Smooth muscle cell of the brain vasculature (primary cell): ENCODE results near the gene LMTK2.

Experiments
- DNase-seq: peaks from one replicate; pipeline ENCODE4 v3.0.0-alpha.2; 2012; ENCODE audit warnings: low read depth, low spot score

The LMTK2 gene

DNA sequence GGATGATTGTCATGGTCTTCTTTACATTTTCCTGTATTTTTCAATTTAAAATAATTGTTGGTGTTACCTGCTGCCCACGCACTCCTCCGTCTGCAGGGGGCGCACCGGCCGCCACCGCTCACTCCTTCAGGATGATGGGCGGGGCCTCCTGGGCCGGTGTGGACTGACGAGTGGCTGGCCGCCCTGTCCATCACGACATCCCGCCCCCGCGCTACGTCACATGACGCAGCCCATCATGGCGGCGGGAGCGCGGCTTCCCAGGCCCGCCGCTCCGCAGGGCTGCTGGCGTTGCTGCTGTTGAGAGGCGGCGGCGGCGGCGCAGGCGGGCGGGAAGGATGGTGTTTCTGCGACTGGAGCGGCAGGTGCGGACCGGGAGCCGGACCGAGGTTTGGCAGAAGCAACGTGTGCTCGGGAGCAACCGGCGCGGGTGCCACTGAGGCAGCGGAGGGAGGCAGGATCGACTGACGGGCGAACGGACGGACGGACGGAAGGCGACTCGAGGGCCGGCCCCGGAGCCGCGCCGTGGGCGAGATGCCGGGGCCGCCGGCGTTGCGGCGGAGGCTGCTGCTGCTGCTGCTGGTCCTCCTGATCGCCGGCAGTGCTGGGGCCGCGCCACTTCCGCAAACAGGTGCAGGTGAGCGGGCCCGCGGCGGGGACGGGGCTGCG lies at the start of gene LMTK2:
Gene LMTK2, plus strand, starts transcription at position 216 of the 666 bp plus-strand sequence. Its CDS starts 316 bp downstream, at position 532.
- DNase-seq: peak; percentile 77

- DNase-seq: no peak
Observed at GRCh38 chr7:98057157-98057556, 49.5 kb upstream of the LMTK2 start.

- DNase-seq: no peak
Observed at GRCh38 chr7:98058186-98058585, 48.5 kb upstream of the LMTK2 start.

- DNase-seq: no peak
Observed at GRCh38 chr7:98064233-98064632, 42.4 kb upstream of the LMTK2 start.

- no peak for DNase-seq
Observed at GRCh38 chr7:98066208-98066607, 40.5 kb upstream of the LMTK2 start.

DNA sequence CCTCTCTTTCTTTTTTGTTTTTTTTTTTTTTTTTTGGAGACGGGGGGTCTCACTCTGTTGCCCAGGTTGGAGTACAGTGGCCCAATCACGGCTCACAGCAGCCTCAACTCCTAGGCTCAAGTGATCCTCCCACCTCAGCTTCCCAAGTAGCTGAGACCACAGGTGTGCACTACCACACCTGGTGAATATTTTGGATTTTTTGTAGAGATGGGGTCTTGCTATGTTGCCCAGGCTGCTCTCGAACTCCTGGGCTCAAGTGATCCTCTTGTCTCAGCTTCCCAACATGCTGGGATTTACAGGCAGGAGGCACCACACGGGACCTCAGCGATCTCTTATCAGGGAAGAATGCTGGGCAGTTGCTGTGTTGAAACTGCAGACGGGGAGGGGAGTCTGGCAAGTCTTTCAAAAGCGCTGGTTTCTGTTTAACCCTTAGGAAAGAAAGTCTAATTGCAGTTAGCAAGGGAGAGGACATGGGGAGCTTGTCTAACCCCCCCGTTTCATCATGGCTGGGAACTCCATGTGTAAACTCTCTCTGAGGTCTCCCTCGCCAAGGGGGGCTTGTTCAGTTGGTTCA lies 39.6 kb upstream of the LMTK2 start:
- DNase-seq: no peak

- no peak for DNase-seq
Observed at GRCh38 chr7:98073047-98073446, 33.6 kb upstream of the LMTK2 start.

DNA sequence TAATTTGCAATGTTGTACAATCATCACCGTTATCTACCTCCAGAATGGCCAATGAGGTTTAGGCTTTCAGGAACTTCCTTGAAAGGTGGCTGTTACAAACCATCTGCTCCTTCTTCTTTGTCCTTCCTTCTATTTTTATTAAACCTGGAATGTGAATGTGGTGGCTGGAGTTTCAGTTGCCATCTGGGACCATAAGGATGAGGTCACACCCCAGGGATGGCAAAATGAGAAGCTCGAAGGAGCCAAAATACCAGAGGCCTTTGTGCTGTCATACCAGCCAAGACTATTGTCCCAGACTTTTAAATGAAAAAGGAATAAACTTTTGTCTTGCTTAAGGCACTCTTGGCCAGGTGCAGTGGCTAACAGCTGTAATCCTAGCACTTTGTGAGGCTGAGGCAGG lies 30.9 kb upstream of the LMTK2 start:
- DNase-seq: no peak

- no peak for DNase-seq
Observed at GRCh38 chr7:98077762-98078161, 28.9 kb upstream of the LMTK2 start.

- DNase-seq: no peak
Observed at GRCh38 chr7:98078197-98078870, 28.3 kb upstream of the LMTK2 start.

GRCh38 chr7:98079891-98080648 lies 26.6 kb upstream of the LMTK2 start:
- DNase-seq: no peak

- no peak for DNase-seq
Observed at GRCh38 chr7:98081319-98081718, 25.3 kb upstream of the LMTK2 start.

DNA sequence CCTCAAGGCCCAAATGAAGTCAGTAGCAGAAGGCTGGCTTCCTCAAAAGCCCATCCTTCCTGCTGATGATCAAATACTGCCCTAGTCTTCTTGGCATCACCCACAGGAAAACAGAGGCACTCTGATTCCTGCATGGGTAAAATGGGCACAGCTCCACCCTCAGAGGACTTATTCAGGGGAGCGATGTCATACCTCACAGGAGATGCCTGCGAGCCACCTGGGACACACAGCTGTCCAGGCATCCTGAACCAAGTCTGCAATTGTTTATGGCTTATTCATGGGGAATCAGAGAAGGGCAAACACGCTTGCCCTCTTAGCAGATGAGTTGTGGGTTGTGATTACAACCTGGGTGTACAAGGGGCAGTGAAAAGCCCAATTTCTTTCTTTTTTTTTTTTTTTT lies 22.0 kb upstream of the LMTK2 start:
- DNase-seq: no peak

GRCh38 chr7:98085674-98086073 lies 21.0 kb upstream of the LMTK2 start:
- no peak for DNase-seq

GRCh38 chr7:98086281-98086718 lies 20.4 kb upstream of the LMTK2 start:
- DNase-seq: no peak

- no peak for DNase-seq
Observed at GRCh38 chr7:98088109-98088508, 18.6 kb upstream of the LMTK2 start.

GRCh38 chr7:98090116-98090515 lies 16.5 kb upstream of the LMTK2 start:
- no peak for DNase-seq

DNA sequence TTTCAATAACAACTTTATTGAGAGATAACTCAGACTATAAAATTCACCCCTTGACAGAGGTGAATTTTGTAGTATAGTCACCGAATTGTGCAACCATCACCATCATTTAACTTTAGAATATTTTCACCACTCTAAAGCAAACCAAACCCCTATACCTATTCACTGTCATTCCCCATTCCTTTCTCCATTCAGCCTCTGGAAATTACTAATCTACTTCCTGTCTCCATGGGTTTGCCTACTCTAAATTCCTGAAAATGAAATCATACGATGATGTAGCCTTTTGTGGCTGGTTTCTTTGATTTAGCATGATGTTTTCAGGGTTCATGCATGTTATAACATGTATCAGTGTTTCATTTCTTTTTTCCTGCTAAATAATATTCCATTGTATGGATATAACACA lies 15.6 kb upstream of the LMTK2 start:
- DNase-seq: no peak

GRCh38 chr7:98091523-98091922 lies 15.1 kb upstream of the LMTK2 start:
- DNase-seq: no peak

GRCh38 chr7:98097042-98097645 lies 9.5 kb upstream of the LMTK2 start:
- DNase-seq: no peak

- DNase-seq: no peak
Observed at GRCh38 chr7:98100088-98100487, 6.6 kb upstream of the LMTK2 start.

DNA sequence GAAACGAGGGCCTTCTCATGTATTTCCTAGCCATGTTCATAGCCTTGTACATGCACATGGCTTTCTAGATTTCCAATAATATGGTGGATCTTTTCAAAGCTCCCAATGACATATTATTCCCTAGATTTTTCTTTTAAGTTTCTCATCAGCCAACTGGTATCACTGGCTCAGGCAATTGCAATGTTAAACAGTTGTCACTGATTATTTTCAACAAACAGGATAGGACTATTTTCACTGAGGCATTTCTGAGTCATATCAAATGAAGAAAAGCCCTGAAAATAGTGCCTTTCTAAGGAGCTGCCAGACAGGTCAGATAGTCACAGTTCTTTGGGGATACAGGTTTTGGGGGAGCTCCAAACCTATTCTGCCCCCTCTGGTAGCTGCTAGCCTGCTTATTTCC lies 4.5 kb upstream of the LMTK2 start:
- no peak for DNase-seq
